ENCODE results near the gene ABCC6. TPM values are rescaled to one million over a fixed set of nuclear protein-coding genes. Genes with fewer than 3 reads are reported as not detected.

Gene ABCC6
- total and polyA plus RNA-seq, 2 of the 13 experiments (the other 11 are each of a cell fraction or from before 2014, with no cell fraction given) = 82.4 to 105 TPM

DNA sequence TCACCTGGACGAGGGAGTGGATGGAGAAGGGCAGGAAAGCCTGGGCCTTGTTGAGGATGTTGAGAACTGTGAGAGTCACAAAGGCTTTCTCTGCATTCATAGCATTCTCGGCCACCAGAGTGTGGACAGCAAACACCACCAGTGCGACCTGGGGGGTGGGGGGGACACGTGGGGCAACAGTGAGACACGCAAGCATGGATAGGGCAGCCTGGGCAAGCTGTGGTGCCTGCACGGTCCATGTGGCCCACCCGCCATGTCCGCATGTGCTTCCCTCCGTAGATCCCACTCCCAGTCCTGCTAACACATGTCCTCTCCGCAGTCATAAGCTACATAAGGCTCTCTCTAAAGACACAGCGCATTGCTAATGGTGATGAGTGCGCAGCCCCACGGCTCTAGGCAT lies 34.5 kb downstream of the ABCC6 start (continued):
- no peak for TF ChIP-seq TCF7L2 (IDR thresholded peaks at IDR 0.05; ENCODE audit: low read depth, low read length)
- no peak for TF ChIP-seq ZNF17 (CRISPR knock-in tag; IDR thresholded peaks at IDR 0.05)
- TF ChIP-seq, protein P1, sequence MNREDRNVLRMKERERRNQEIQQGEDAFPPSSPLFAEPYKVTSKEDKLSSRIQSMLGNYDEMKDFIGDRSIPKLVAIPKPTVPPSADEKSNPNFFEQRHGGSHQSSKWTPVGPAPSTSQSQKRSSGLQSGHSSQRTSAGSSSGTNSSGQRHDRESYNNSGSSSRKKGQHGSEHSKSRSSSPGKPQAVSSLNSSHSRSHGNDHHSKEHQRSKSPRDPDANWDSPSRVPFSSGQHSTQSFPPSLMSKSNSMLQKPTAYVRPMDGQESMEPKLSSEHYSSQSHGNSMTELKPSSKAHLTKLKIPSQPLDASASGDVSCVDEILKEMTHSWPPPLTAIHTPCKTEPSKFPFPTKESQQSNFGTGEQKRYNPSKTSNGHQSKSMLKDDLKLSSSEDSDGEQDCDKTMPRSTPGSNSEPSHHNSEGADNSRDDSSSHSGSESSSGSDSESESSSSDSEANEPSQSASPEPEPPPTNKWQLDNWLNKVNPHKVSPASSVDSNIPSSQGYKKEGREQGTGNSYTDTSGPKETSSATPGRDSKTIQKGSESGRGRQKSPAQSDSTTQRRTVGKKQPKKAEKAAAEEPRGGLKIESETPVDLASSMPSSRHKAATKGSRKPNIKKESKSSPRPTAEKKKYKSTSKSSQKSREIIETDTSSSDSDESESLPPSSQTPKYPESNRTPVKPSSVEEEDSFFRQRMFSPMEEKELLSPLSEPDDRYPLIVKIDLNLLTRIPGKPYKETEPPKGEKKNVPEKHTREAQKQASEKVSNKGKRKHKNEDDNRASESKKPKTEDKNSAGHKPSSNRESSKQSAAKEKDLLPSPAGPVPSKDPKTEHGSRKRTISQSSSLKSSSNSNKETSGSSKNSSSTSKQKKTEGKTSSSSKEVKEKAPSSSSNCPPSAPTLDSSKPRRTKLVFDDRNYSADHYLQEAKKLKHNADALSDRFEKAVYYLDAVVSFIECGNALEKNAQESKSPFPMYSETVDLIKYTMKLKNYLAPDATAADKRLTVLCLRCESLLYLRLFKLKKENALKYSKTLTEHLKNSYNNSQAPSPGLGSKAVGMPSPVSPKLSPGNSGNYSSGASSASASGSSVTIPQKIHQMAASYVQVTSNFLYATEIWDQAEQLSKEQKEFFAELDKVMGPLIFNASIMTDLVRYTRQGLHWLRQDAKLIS (CRISPR knock-in tag; IDR thresholded peaks at IDR 0.05) = no peak
- TF ChIP-seq ZNF788 (CRISPR knock-in tag; IDR thresholded peaks at IDR 0.05; ENCODE audit: borderline replicate concordance) = 0 out of 2 replicates have a peak, but pooled peaks have one; percentile 22
- TF ChIP-seq BHLHE40 (IDR thresholded peaks at IDR 0.05; ENCODE audit: low read length) = no peak
- no peak for TF ChIP-seq JARID2 (CRISPR knock-in tag; IDR thresholded peaks at IDR 0.05; ENCODE audit: insufficient replicate concordance)
- no peak for TF ChIP-seq ZC3H13 (CRISPR knock-in tag; IDR thresholded peaks at IDR 0.05)
- no peak for TF ChIP-seq ZNF282 (IDR thresholded peaks at IDR 0.05; ENCODE audit: partially characterized antibody)
- TF ChIP-seq ZNF678 (CRISPR knock-in tag; IDR thresholded peaks at IDR 0.05) = no peak
- no peak for TF ChIP-seq ETV5 (CRISPR knock-in tag; IDR thresholded peaks at IDR 0.05; ENCODE audit: borderline replicate concordance)
- TF ChIP-seq KDM5A (IDR thresholded peaks at IDR 0.05; ENCODE audit: borderline replicate concordance, low read length) = no peak
- TF ChIP-seq, protein P2, sequence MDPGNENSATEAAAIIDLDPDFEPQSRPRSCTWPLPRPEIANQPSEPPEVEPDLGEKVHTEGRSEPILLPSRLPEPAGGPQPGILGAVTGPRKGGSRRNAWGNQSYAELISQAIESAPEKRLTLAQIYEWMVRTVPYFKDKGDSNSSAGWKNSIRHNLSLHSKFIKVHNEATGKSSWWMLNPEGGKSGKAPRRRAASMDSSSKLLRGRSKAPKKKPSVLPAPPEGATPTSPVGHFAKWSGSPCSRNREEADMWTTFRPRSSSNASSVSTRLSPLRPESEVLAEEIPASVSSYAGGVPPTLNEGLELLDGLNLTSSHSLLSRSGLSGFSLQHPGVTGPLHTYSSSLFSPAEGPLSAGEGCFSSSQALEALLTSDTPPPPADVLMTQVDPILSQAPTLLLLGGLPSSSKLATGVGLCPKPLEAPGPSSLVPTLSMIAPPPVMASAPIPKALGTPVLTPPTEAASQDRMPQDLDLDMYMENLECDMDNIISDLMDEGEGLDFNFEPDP (CRISPR knock-in tag; conservative IDR thresholded peaks at IDR 0.05) = 0 out of 2 replicates have a peak, but pooled peaks have one; percentile 36
- TF ChIP-seq, protein P3, sequence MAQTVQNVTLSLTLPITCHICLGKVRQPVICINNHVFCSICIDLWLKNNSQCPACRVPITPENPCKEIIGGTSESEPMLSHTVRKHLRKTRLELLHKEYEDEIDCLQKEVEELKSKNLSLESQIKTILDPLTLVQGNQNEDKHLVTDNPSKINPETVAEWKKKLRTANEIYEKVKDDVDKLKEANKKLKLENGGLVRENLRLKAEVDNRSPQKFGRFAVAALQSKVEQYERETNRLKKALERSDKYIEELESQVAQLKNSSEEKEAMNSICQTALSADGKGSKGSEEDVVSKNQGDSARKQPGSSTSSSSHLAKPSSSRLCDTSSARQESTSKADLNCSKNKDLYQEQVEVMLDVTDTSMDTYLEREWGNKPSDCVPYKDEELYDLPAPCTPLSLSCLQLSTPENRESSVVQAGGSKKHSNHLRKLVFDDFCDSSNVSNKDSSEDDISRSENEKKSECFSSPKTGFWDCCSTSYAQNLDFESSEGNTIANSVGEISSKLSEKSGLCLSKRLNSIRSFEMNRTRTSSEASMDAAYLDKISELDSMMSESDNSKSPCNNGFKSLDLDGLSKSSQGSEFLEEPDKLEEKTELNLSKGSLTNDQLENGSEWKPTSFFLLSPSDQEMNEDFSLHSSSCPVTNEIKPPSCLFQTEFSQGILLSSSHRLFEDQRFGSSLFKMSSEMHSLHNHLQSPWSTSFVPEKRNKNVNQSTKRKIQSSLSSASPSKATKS (CRISPR knock-in tag; IDR thresholded peaks at IDR 0.05) = no peak
- TF ChIP-seq, protein P4, sequence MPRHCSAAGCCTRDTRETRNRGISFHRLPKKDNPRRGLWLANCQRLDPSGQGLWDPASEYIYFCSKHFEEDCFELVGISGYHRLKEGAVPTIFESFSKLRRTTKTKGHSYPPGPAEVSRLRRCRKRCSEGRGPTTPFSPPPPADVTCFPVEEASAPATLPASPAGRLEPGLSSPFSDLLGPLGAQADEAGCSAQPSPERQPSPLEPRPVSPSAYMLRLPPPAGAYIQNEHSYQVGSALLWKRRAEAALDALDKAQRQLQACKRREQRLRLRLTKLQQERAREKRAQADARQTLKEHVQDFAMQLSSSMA (CRISPR knock-in tag; IDR thresholded peaks at IDR 0.05) = 0 out of 2 replicates have a peak, but pooled peaks have one; percentile 3
- TF ChIP-seq NAIF1 (CRISPR knock-in tag; IDR thresholded peaks at IDR 0.05; ENCODE audit: borderline replicate concordance) = no peak
- TF ChIP-seq NCOA1 (CRISPR knock-in tag; IDR thresholded peaks at IDR 0.05) = no peak
- no peak for TF ChIP-seq RBM39 (IDR thresholded peaks at IDR 0.05; ENCODE audit: low read depth, low read length, poor library complexity, severe bottlenecking)
- TF ChIP-seq RBM22 (optimal IDR thresholded peaks at IDR 0.05; ENCODE audit: low read length) = peak; percentile 82

All from HepG2 (cell line).